Measurements from ENCODE around the gene BPIFB3.

The BPIFB3 gene

GRCh38 chr20:33016581-33017109 is 37.1 kb upstream of the BPIFB3 start:
- DNase-seq = no peak

DNA sequence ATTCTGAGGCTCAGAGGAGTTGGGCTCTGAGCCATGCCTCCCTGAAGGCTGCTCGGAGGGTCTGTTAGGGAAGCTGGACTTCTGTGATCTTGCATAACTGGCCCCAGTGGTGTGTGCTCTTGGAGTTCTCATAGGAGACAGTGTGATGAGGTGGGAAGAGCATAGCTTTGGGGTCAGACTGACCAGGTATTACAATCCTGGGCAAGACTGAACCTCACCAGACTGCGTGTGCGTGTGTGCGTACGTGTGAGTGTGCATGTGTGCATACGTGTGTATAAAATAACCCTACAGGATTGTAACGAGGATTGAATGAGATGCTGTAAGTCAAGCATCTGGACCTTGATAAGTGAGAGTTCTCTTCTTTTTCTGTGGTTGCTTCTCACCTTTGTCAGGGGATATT is 36.2 kb upstream of the BPIFB3 start:
- no peak for DNase-seq

GRCh38 chr20:33018169-33018931 is 35.4 kb upstream of the BPIFB3 start:
- DNase-seq = no peak

GRCh38 chr20:33019465-33020277 is 34.0 kb upstream of the BPIFB3 start:
- DNase-seq = no peak

GRCh38 chr20:33020278-33021161 is 33.2 kb upstream of the BPIFB3 start:
- no peak for DNase-seq

DNA sequence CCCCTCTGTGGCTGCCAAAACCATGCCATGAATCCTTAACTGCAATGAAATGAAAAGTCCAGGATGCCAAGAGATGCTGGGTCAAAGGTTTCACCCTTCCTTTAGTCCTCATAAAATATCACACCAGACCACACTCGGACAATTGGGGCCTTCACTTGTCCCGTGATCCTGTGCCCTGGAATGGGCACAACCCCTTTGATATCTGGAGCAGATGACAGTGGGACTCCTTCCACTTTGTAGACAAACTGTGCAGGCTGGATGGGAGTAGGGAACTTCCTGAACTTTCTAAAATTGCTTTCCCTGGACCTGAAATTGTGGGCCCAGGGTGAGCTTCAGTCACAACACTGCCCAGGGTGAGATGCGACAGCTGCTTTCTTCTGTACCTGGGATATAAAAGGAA is 31.8 kb upstream of the BPIFB3 start:
- DNase-seq = no peak

DNA sequence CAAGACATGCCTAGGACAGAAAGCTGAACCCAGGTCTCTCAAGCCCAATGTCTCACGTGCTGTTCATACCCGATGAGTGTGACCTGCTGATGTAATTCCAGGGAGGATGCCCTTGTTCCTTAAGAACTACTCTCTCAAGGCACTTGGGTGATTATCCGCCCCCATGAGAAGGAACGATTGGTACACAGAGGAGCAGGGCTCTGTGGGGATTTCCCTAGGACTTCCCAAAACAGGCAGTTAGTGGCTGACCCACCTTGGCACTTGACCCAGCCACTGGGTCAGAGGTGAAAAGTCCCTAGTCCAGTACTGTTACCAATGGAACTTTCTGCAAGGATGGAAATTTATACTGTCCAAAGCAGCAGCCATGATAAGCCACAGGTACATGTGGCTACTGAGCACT is 31.4 kb upstream of the BPIFB3 start:
- no peak for DNase-seq

GRCh38 chr20:33022694-33023438 is 30.8 kb upstream of the BPIFB3 start:
- DNase-seq = no peak

GRCh38 chr20:33023439-33024242 is 30.1 kb upstream of the BPIFB3 start:
- DNase-seq = no peak

GRCh38 chr20:33024243-33024560 is 29.5 kb upstream of the BPIFB3 start:
- DNase-seq = no peak

DNA sequence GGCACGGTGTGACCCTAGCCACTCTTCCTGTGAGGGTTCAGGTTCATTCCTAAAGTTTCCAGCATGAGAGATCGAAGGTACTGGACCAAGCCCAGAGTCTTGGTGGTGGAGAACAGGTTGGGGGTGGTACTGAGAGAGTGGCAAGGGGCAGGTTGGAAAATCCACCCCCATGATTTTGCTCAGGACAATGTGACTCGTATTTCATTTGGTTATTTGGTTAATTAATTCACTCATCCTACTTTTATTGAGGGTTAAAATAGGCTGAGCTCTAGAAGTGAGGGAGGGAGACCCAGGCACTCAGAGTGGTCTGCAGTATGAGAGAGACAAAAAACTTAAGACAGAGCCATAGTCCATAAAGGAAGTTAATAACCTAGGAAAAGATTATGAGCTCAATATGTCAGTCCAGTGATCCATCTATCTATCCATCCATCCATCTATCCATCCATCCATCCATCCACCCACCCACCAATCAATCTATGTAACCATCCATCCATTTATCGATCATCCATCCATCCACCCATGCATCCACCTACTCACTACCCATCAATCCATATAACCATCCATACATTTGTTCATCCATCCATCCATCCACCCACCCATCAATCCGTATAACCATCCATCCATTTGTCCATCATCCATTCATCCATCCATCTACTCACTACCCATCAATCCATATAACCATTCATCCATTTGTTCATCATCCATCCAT is 28.9 kb upstream of the BPIFB3 start:
- DNase-seq = no peak

GRCh38 chr20:33025318-33025876 is 28.3 kb upstream of the BPIFB3 start:
- DNase-seq = no peak

DNA sequence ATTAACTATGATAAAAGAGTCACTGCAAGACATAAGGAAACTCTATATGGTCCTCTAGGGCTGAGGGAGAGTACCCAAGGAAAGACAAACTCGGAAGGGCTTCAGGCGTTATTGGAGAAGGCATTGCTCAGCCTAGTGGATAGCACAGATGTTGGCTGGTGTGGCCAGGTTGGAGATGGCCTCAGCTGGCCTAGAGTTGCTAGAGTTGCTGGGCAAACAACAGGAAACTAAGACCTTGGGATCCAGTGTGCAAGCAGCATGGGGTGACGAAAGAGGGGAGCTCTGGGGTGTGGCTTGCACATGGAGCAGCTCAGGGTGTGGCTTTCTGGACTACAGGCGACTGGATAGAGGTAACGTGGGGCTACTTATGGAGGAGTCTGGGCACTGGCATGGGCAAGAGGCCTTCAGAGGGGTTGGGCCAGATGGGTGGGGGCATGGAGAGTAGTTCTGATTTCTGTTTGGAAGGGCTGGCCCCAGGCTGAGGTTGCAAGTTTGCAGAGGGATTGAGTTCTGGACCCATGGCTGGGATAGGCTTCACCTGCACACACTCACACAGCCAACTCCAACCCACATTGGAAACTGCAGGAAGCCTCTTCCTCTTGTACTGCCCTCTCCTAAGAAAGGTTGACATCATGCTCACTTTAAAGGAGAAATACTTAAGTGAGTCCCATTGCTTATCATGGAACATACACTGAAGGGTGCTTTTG is 27.5 kb upstream of the BPIFB3 start:
- no peak for DNase-seq

GRCh38 chr20:33026779-33027759 is 26.6 kb upstream of the BPIFB3 start:
- DNase-seq = no peak

DNA sequence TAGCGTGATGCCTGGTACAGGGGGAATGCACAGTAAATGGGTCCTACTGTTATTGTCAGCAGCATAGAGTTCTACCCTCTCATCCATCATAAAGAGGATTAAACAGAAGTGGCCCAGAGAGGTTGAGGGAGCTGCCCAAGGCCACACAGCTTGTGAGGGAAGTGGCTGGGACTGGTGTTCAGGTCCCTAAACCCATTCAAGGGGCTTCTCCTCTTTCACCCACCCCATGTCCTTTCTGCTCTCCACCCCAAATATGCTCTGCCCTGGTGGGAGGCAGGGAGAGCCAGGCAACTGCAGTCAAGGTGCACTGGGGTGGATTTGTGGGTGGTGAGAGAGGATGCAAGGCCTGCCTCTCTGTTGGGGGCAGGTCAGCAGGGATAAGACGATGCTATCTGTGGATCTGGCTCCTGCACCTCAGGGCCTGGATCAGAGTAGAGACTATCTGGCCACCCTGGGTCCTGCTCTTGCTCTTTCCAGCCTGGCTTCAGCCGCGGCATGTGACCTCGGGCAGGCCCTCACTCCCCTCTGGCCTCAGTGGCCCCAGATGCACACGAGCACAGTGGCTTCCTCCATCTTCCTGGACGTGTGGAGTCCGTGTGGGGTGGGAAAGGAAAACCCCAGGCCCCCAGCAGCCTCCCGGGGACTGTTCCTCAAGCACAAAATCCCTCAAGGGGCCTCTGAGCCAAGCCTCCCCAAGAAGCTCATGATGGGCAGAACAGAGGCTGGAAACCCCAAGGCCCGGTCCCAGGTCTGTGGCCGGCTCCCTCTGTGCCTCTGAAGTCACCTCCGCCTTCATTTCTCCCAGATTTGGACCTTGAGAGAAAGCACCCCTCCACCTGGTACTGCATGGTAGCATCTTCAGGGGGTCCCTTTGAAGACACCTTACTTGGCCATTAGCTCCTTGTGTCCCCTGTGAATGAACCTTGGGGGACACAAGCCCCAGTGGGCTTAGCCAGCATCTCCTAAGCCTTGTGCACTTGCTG is 25.6 kb upstream of the BPIFB3 start:
- no peak for DNase-seq

GRCh38 chr20:33028875-33029274 is 24.8 kb upstream of the BPIFB3 start:
- DNase-seq = no peak

DNA sequence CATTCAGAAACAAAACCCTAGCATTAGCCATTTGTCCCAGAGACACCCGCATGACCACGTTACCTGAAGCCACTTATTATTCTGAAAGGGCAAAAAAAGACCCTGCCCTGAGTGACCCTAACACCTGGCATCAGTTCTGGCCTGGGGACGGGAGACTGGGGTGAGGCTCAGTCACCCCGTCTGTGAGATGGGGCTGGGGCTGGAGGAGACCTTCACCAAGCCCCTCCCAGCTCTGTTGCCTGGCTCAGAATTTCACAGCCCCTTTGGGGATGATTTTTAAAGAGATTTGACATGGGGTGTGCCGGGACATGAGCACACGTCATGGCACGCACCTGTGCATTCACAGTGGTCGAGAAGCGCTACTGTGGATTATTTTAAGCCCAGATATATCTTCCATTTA is 23.6 kb upstream of the BPIFB3 start:
- DNase-seq = no peak
